ENCODE measurements around the gene NOVA1. TPM values are rescaled to one million over a fixed set of nuclear protein-coding genes. Genes with fewer than 3 reads are reported as not detected.

Gene NOVA1
- total RNA-seq, 1 donor from 2014 or later, result under 0.01 TPM

- no peaks in the 10 kb centered on the region for H3K27me3 ChIP-seq (ENCODE audit: control insufficient read depth, insufficient read depth, low read length)
- H3K4me3 ChIP-seq (ENCODE audit: low read depth, low read length), result no peak overlapping the region
- FAIRE-seq (no peak), DNase-seq (ENCODE audit: low read depth) (no peak)
- TF ChIP-seq, protein P1, sequence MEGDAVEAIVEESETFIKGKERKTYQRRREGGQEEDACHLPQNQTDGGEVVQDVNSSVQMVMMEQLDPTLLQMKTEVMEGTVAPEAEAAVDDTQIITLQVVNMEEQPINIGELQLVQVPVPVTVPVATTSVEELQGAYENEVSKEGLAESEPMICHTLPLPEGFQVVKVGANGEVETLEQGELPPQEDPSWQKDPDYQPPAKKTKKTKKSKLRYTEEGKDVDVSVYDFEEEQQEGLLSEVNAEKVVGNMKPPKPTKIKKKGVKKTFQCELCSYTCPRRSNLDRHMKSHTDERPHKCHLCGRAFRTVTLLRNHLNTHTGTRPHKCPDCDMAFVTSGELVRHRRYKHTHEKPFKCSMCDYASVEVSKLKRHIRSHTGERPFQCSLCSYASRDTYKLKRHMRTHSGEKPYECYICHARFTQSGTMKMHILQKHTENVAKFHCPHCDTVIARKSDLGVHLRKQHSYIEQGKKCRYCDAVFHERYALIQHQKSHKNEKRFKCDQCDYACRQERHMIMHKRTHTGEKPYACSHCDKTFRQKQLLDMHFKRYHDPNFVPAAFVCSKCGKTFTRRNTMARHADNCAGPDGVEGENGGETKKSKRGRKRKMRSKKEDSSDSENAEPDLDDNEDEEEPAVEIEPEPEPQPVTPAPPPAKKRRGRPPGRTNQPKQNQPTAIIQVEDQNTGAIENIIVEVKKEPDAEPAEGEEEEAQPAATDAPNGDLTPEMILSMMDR (IDR thresholded peaks at IDR 0.05; ENCODE audit: insufficient read depth, low read length, severe bottlenecking), result no peak
- no peaks in the 10 kb centered on the region for H3K36me3 ChIP-seq (ENCODE audit: control insufficient read depth, insufficient read depth, low read length)
These were observed 185.4 kb downstream of the NOVA1 start for GRCh38 chr14:26412421-26412820.

DNA sequence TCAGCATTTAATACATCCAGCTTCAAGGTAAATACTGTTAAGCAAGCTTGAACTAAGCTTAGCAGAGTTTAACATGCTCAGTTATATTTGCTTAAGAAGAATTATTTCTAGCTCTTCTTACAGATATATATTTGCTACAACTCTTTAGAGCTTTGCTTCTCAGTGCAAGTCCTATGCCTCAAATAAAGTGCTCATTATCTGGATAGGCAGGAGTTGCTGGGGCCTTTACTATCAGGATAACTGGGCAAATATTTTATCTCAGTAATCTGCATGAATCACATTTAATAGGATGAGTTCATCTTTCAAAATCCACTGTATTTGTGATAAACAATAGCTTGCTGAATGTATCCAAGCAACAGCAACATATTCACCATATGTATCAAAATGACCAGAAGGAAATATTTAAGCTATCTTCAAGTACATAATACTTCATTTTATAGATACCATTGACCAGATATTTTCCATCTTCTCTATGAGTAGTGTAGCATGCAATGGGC is 187.6 kb downstream of the NOVA1 start:
- Histone ChIP-seq H3K36me3 (ENCODE audit: control insufficient read depth, insufficient read depth, low read length) (no peaks in the 10 kb centered on the region), H3K4me3 (ENCODE audit: low read depth, low read length) (no peak overlapping the region), H3K27me3 (ENCODE audit: control insufficient read depth, insufficient read depth, low read length) (no peaks in the 10 kb centered on the region)
- no peak for FAIRE-seq
- DNase-seq (ENCODE audit: low read depth), result no peak
- TF ChIP-seq, protein P1 (IDR thresholded peaks at IDR 0.05; ENCODE audit: insufficient read depth, low read length, severe bottlenecking), result no peak

DNA sequence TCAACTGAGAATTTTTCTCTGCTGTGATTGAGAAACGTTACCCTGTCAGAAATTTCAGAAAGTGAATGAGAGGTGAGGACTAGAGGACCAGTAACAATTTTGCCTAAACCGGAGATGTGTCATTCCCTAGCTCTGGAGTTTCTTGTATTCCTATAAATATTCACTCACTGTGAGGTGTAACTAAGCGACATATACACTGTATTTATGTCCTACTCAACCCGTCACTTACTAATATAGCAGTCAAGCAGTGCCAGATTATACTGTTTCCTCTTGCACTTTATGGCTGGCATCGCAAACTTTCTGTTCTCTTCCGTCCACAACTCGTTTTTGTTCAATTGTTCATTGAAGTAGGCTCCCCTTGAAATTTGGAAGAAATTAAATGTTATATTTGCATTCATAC is 192.9 kb downstream of the NOVA1 start:
- FAIRE-seq (no peak), DNase-seq (ENCODE audit: low read depth) (no peak)
- no peaks in the 10 kb centered on the region for H3K36me3 ChIP-seq (ENCODE audit: control insufficient read depth, insufficient read depth, low read length)
- no peak overlapping the region for H3K4me3 ChIP-seq (ENCODE audit: low read depth, low read length)
- TF ChIP-seq, protein P1 (IDR thresholded peaks at IDR 0.05; ENCODE audit: insufficient read depth, low read length, severe bottlenecking), result no peak
- H3K27me3 ChIP-seq (ENCODE audit: control insufficient read depth, insufficient read depth, low read length), result no peaks in the 10 kb centered on the region

DNA sequence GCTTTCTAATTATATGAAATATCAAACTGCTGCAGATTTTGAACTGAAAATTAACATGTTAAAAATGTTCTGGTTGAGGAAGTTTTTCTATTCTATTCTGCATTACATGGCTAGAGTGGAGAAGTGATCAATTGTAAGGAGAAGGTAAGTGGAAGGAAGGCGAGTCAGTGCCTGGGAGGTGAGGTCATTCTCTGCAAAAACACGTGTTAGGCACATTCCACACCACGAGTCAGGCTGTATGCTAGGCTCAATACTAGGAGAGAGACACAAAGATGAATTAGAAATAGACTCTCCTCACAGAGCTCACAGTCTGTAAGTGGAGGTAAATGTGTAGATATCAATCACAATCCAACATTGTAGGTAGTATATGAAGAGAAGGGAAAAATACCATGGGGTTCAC is 194.1 kb downstream of the NOVA1 start:
- H3K27me3 ChIP-seq (ENCODE audit: control insufficient read depth, insufficient read depth, low read length), result no peaks in the 10 kb centered on the region
- DNase-seq (ENCODE audit: low read depth) (peak; percentile 41), FAIRE-seq (no peak)
- no peak overlapping the region for H3K4me3 ChIP-seq (ENCODE audit: low read depth, low read length)
- TF ChIP-seq, protein P1 (IDR thresholded peaks at IDR 0.05; ENCODE audit: insufficient read depth, low read length, severe bottlenecking), result no peak
- H3K36me3 ChIP-seq (ENCODE audit: control insufficient read depth, insufficient read depth, low read length), result no peaks in the 10 kb centered on the region

DNA sequence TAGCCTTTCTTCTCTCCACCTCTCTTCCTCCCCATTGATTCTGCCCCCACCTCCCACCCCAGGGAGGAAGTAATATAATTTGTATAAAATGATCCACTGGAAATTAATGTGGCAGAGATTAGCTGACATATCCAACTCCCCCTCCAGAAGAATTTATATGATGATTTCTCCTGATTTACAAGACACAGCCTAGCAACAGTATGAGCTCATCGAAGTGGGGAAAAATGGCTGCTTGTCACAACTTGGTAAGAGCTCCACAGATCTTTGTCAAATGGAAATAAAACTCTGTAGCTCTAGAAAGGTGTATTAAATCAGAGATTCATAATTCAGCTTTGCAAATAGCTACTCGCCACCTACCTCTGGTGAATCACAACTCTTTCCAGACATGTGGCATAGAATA is 195.7 kb downstream of the NOVA1 start:
- FAIRE-seq, result no peak

More for the DNA sequence above, 195.7 kb downstream of the NOVA1 start:
- H3K36me3 ChIP-seq (ENCODE audit: control insufficient read depth, insufficient read depth, low read length), result no peaks in the 10 kb centered on the region
- TF ChIP-seq, protein P1 (IDR thresholded peaks at IDR 0.05; ENCODE audit: insufficient read depth, low read length, severe bottlenecking), result no peak
- no peak overlapping the region for H3K4me3 ChIP-seq (ENCODE audit: low read depth, low read length)
- no peaks in the 10 kb centered on the region for H3K27me3 ChIP-seq (ENCODE audit: control insufficient read depth, insufficient read depth, low read length)
- no peak for DNase-seq (ENCODE audit: low read depth)

All from bronchial epithelial cell (primary cell).